ENCODE results near the gene RNF38. TPM values are rescaled to one million over a fixed set of nuclear protein-coding genes. Genes with fewer than 3 reads are reported as not detected.

Gene RNF38
- total RNA-seq, 1 experiment from 2014 or later: 60.2 TPM

DNA sequence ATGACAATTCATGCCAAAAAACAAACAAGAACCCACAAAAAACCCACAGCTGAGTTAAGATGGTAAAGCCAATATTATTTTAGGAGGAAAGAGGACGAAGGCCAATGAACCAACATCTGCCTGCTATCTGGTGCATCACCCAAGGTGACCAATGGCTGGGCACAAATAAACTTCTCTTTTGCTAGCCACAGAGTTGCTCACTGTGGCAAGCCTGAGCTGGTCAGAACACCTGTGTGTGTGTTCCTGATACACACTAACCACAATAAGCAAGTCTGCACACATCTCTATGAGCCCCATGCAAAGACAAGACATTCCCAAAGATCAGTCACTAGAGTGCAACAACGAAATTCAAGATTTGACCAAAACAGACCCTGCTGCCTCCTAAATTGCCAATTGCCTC, 63.1 kb downstream of the RNF38 start:
- Mint-ChIP-seq H3K36me3 (ENCODE audit: insufficient read depth in 1 of 3, low read depth in 3 of 3) (peaks cover 23 to 61% (median 57%) of the 10 kb centered on the region in 3 experiments; a peak in 6 of 7 replicates), H3K27ac (no peak overlapping the region; a peak in 1 of 7 replicates), H3K9me3 (no peaks in the 10 kb centered on the region), H3K4me3 (no peak overlapping the region), H3K27me3 (ENCODE audit: low read depth) (no peaks in the 10 kb centered on the region; the same call in 1 of the 2 replicates), H3K4me1 (no peaks in the 10 kb centered on the region)
- no peak overlapping the region for H3K14ac ChIP-seq (ENCODE audit: insufficient read depth, low read length)
- H2AFZ ChIP-seq (ENCODE audit: low read length): no peak overlapping the region
- no peak overlapping the region for H3K18ac ChIP-seq (ENCODE audit: insufficient read length, low read depth, low read length)
- no peak overlapping the region for H2BK15ac ChIP-seq (ENCODE audit: low read depth, low read length)
- H3K79me1 ChIP-seq (ENCODE audit: insufficient read depth, low read depth, low read length, poor library complexity, severe bottlenecking): no peaks in the 10 kb centered on the region
- H3K79me2 ChIP-seq (ENCODE audit: insufficient read depth, low read length): no peaks in the 10 kb centered on the region
- no peaks in the 10 kb centered on the region for H3K4me1 ChIP-seq (ENCODE audit: insufficient read depth, low read length)
- H4K5ac ChIP-seq (ENCODE audit: insufficient read length, low read depth, low read length): no peak overlapping the region
- no peak overlapping the region for H3K56ac ChIP-seq (ENCODE audit: insufficient read length, low read depth, low read length)
- no peak overlapping the region for H3K23ac ChIP-seq (ENCODE audit: insufficient read length, low read depth, low read length)
- no peak overlapping the region for H2BK12ac ChIP-seq (ENCODE audit: insufficient read length, low read depth, low read length)
- no peak overlapping the region for H3K4ac ChIP-seq (ENCODE audit: low read depth, low read length)
- no peak overlapping the region for H3K9ac ChIP-seq (ENCODE audit: extremely low read depth, insufficient read length, low read length)
- no peak for DNase-seq
- no peak overlapping the region for H3K4me2 ChIP-seq (ENCODE audit: insufficient read depth, insufficient read length, low read length)
- no peaks in the 10 kb centered on the region for H3K23me2 ChIP-seq (ENCODE audit: insufficient read length, low read depth, low read length, poor library complexity, severe bottlenecking)
- H3T11ph ChIP-seq (ENCODE audit: low read length): no peak overlapping the region
- H4K20me1 ChIP-seq (ENCODE audit: control insufficient read depth, insufficient read depth, insufficient read length): no peaks in the 10 kb centered on the region
- no peaks in the 10 kb centered on the region for H3K27me3 ChIP-seq (ENCODE audit: insufficient read depth, low read length)
- no peak overlapping the region for H2BK5ac ChIP-seq (ENCODE audit: insufficient read length, low read length)
- H2BK20ac ChIP-seq (ENCODE audit: low read depth, low read length, poor library complexity, severe bottlenecking): no peak overlapping the region
- no CpG with 5 or more reads among the region's 2 CpGs for WGBS (ENCODE audit: extremely low coverage, insufficient read length, low lambda C conversion rate)
- H3K27ac ChIP-seq (ENCODE audit: insufficient read length, low read depth, low read length): no peak overlapping the region
- no peak overlapping the region for H2BK120ac ChIP-seq (ENCODE audit: low read depth, low read length, poor library complexity, severe bottlenecking)
- H2AK5ac ChIP-seq (ENCODE audit: insufficient read length, low read length): no peak overlapping the region
- H4K91ac ChIP-seq (ENCODE audit: insufficient read length, low read depth, low read length): no peak overlapping the region
- H3K9me3 ChIP-seq (ENCODE audit: control insufficient read depth, low read depth, low read length): no peaks in the 10 kb centered on the region
- TF ChIP-seq, protein P1, sequence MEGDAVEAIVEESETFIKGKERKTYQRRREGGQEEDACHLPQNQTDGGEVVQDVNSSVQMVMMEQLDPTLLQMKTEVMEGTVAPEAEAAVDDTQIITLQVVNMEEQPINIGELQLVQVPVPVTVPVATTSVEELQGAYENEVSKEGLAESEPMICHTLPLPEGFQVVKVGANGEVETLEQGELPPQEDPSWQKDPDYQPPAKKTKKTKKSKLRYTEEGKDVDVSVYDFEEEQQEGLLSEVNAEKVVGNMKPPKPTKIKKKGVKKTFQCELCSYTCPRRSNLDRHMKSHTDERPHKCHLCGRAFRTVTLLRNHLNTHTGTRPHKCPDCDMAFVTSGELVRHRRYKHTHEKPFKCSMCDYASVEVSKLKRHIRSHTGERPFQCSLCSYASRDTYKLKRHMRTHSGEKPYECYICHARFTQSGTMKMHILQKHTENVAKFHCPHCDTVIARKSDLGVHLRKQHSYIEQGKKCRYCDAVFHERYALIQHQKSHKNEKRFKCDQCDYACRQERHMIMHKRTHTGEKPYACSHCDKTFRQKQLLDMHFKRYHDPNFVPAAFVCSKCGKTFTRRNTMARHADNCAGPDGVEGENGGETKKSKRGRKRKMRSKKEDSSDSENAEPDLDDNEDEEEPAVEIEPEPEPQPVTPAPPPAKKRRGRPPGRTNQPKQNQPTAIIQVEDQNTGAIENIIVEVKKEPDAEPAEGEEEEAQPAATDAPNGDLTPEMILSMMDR (conservative IDR thresholded peaks at IDR 0.05): no peak
- H4K8ac ChIP-seq (replicated peaks; ENCODE audit: insufficient read length, low read depth, low read length): no peak overlapping the region
